ENCODE results near the gene LAMB2.

The LAMB2 gene

GRCh38 chr3:49161197-49161596 is 28.3 kb upstream of the LAMB2 start:
- no peak for DNase-seq

- DNase-seq = no peak
These were observed 25.9 kb upstream of the LAMB2 start for GRCh38 chr3:49158792-49159191.

GRCh38 chr3:49158103-49158709 is 25.4 kb upstream of the LAMB2 start:
- DNase-seq = no peak

- no peak for DNase-seq
These were observed 24.4 kb upstream of the LAMB2 start for GRCh38 chr3:49157289-49157688.

- DNase-seq = no peak
These were observed 20.6 kb upstream of the LAMB2 start for GRCh38 chr3:49153349-49153912.

GRCh38 chr3:49151610-49152009 is 18.8 kb upstream of the LAMB2 start:
- DNase-seq = no peak

- DNase-seq = no peak
These were observed 15.3 kb upstream of the LAMB2 start for GRCh38 chr3:49148159-49148558.

GRCh38 chr3:49140080-49140479 is 7.2 kb upstream of the LAMB2 start:
- DNase-seq = no peak

- DNase-seq = no peak
These were observed 2.6 kb upstream of the LAMB2 start for GRCh38 chr3:49135499-49135898.

- DNase-seq = no peak
These were observed 1.8 kb upstream of the LAMB2 start for GRCh38 chr3:49134471-49135265.

GRCh38 chr3:49133226-49133951 is 539 bp upstream of the LAMB2 start:
- DNase-seq = no peak

GRCh38 chr3:49132073-49132436 is 795 bp downstream of the LAMB2 start:
- DNase-seq = no peak

- no peak for DNase-seq
These were observed 1.3 kb downstream of the LAMB2 start for GRCh38 chr3:49131576-49131975.

- DNase-seq = no peak
These were observed 1.8 kb downstream of the LAMB2 start for GRCh38 chr3:49131040-49131439.

- no peak for DNase-seq
These were observed 7.7 kb downstream of the LAMB2 start for GRCh38 chr3:49124991-49125670.

GRCh38 chr3:49124203-49124602 is 8.6 kb downstream of the LAMB2 start:
- DNase-seq = no peak

- DNase-seq = no peak
These were observed 9.2 kb downstream of the LAMB2 start for GRCh38 chr3:49123687-49124086.

- no peak for DNase-seq
These were observed 9.8 kb downstream of the LAMB2 start for GRCh38 chr3:49122886-49123545.

GRCh38 chr3:49122451-49122850 is 10.4 kb downstream of the LAMB2 start:
- DNase-seq = no peak

- DNase-seq = no peak
These were observed 10.8 kb downstream of the LAMB2 start for GRCh38 chr3:49122022-49122421.

- DNase-seq = no peak
These were observed 11.6 kb downstream of the LAMB2 start for GRCh38 chr3:49121132-49121736.
